HG02943 (cell line): ENCODE measurements around the gene GREM2.

Experiments
- ATAC-seq: cut with Tn5 transposase; IDR thresholded peaks from one replicate; pipeline ENCODE4 v1.9.1; 2021; ENCODE audit warnings: mild to moderate bottlenecking, low read depth, moderate library complexity; ENCODE audit not compliant: unreplicated experiment

Gene GREM2

DNA sequence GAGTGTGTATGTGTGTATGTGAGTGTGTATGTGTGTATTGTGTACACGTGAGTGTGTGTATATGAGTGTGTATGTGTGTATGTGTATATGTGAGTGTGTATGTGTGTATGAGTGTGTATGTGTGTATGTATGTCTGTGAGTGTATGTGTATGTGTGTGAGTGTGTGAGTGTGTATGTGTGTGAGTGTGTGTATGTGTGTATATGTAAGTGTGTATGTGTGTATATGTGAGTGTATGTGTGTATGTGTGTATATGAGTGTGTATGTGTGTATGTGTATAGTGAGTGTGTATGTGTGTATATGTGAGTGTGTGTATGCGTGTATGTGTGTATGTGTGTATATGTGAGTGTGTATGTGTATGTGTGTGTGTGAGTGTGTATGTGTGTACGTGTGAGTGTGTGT is 49.2 kb downstream of the GREM2 start:
- no peak for ATAC-seq

DNA sequence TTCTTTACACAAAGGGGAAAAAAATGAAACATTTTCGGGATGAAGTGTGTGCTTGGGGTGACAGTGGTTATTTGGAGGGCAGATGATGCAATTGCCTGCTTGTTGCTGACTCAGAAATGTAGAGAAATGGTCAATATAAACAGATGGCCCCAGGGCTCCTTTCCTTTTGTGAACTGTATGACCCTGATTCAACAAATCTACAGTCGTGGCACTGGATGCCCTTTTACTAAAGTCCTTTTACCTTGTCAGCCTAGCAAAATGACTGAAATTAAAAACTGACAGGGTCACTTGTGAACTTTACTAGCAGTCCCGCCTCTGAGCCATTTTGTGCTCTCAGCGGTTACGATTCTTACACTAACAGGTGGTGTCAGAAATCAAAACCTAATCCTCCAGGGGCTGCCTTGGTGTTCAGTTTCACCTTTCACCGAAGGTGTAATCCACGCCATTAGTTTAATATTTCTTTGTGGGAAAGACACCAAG is 49.8 kb downstream of the GREM2 start:
- no peak for ATAC-seq

DNA sequence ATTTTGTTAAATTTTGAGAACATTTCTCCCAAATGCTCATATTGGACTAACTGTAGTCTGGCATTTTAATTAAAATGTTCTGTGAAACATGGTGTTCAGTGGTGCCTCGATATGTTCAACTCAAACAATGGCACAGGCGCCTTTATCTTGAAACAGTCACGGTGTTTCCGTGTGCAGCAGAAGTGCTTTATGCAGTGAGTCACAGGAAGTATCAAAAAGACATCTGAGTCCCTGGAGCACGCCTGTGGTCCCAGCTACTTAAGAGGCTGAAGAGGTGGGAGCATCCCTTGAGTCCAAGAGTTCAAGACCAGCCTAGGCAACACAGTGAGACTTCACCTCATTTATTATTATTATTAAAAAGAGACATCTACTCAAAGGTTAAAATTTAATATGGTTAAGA is 52.2 kb downstream of the GREM2 start:
- ATAC-seq, result no peak

DNA sequence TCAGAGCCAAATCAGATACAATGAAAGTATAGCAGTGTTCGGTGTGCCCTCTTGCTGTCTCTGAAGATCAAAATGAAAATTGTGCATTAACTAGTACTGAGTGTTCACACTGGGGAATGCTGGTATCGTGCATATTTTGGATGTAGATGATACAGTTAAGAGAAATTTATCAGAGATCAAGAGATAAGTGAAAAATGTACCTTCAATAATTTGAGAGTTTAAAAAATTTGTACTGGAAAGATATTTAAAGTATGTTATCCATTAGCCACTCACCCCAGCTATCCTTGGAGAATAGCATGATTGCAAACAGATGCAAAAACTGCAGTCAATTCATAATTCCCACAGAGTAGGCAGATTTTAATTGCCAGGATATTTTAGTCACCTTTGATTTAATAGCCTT is 56.4 kb downstream of the GREM2 start:
- ATAC-seq, result no peak

DNA sequence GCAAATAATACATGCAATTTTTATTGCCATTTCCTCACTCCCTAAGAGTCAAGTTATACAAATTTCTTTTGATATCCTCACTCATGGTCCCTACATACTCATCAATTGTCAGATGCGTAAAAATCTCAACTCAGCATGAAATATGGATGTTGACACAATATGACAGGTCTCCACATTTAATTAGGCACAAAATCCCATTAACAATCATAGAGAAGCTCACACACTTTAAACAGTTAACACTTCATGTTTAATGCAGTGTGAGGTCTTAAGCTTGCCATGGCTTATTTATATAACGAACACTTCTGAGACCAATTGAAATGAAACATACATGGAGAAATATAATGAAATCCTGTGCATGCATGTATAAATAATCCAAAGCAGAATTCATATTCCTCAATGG is 58.6 kb downstream of the GREM2 start:
- no peak for ATAC-seq

DNA sequence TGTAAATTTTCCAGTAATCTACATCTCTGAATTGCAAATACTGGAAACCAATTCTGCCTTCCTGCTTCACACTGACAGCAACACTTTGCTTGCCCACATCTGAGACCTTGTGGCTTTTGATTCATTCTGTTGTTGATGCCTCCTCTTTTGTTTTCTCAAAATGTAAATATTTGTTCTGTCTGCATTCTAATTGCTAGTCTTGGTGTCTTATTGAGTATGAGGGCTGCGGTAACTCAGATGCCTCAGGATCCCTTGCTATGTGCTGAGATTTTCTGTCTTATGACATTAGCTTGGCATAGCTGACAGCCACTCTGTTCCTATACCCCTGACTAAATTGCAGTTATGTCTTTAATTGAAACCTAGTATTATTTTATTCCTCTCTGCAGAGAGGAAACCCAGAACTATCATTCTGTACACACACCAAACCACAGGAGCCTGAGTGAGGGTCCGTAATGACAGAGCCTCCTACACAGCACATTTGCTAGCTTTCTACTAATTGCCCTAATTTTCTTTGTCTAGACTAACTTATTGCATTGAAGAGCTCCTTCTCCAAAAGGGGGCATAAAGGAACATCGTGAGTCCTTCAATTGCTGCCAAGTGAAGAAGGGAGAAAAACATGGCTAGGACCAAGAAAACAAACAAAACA is 72.1 kb downstream of the GREM2 start:
- ATAC-seq, result no peak

DNA sequence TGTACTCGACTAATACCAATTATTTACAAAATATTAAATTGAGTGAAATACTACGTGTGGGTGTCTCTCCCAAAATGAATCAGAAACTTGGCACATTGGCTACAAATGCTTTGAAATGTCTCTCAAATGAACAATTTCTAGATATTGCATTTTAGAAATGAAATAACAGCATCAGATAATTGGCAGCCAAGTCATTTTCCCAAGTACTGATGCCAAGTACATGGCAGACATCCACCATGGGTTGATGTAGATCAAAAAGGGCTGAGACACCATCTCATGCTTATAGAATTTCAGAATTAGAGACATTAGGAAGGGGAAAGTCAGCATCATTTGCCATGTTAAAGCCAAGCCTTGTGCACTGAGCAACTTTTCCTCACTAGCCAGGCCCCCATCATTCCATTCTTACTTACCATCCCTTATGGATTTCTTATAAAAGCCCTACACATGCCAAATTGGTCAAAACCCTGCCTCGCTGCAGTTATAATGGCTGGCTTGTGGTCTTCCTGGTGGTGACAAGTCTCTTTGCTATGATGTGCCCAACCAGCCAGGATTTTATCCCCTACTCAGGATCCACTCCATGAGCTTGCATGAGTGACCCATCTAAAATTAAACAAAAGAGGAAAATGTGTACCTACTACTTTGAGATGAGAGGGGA is 73.1 kb downstream of the GREM2 start:
- ATAC-seq, result no peak

DNA sequence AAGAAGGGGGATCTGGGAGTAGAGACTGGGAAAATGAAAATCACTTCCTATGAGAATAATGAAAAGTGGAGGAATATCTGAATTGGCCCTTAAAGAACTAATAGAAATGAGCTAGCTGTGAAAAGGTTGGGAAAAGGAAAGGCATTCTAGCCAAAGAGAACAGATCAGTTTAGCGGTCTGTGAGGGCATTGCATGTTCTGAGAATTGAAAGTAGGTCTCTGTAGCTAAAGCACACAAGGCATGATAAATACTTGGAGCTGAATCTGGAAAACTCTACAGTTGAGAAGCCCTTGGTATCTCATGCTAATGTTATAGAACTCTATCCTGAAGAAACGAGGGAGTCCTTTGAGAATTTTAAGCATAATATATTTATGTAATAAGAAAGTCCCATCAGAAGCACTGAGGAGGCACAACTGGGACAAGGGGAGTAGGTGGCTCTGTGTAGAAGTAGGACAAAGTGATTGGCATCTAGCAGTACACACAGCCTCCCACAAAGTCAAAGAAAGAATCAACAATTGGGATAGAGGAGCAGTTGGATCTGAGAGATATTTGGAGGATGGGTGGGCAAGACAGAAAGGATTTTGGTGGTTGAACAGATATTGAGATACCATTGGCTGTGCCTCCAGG is 78.7 kb downstream of the GREM2 start:
- no peak for ATAC-seq

DNA sequence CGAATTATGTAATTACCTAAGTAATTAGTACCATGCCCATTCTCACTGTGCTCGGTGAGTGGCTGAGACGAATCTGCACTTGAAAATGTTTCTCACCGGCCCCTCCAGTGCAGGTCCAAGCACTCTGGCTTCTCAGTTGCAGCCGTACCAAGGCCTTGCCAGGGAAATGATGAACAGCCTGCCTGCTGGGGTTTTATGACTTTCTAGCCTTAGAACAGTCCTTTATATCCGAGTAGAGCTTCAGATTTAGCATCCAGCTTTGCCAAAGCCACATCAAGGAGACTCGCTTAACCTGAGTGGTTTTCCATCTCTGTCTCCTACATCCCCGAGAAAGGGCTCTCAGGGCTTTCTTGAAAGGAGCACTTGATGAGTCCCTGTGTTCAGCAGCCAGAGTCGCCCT is 83.4 kb downstream of the GREM2 start:
- no peak for ATAC-seq

DNA sequence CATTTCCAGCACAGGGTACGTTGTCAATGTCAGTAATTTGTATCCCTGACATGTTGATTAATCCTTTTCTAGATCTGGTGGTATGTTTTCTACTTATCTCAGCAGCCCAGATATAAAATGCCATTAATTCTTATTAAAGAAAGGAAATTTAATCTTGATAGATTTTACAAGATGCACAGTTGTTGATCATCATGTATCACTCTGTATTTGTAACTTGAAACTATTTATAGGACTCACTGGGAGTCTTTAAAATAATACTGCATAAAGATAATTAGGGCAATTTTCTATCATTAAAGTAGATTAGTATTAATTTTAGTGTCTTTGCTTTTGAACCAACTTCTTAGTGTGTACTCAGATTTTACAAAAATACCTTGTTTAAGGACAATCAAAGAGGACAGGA is 84.9 kb downstream of the GREM2 start:
- ATAC-seq, result no peak

DNA sequence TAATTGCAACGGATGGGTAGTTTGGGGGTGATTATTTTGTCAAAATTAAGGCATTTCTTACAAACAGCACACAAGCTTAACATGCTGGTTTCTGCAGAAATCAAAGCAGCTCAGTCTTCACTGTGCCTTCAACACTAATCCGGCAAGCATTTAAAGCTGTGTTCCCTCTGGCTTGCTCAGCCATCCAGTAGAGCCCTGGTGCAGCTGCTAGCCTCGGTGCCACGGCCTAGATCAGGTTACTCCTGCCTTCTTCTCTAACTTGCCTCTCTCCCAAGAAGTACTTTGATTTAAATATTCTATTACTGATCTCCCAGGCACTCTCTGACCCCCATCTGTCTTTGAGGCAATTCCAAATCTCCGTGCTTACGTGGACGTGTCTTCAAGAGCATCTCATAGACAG is 85.6 kb downstream of the GREM2 start:
- ATAC-seq, result no peak

DNA sequence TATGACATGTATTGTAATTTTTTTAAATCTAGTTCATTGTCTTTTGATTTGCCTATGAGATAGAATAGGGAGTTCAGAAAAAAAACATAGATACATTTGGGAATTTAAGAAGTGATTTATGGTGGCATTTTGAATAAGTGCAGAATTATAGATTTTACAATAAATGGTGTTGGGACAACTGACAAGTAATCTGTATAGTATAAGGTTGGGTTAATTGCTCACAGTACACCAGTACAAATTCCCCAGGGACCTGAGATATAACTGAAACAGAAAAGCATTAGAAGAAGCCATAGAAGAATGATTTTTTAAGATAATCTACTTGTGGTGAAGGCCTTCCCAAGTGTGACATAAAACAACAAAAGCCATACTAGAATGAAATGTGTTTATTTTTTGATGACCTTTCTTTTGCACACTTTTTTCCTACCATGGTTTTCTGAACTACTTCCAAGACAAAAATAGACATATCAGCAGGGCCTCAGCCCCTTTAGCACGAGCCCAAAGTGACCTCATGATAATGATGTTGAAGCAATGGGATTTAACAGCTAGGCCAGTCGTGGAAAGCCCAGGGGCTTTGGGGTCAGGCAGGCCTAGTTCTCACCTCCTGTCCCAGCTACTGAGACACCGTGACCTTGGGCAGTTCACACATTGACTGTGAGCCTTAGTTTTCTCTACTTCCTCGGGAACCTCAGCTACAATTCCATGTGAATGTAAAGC is 87.4 kb downstream of the GREM2 start:
- no peak for ATAC-seq

DNA sequence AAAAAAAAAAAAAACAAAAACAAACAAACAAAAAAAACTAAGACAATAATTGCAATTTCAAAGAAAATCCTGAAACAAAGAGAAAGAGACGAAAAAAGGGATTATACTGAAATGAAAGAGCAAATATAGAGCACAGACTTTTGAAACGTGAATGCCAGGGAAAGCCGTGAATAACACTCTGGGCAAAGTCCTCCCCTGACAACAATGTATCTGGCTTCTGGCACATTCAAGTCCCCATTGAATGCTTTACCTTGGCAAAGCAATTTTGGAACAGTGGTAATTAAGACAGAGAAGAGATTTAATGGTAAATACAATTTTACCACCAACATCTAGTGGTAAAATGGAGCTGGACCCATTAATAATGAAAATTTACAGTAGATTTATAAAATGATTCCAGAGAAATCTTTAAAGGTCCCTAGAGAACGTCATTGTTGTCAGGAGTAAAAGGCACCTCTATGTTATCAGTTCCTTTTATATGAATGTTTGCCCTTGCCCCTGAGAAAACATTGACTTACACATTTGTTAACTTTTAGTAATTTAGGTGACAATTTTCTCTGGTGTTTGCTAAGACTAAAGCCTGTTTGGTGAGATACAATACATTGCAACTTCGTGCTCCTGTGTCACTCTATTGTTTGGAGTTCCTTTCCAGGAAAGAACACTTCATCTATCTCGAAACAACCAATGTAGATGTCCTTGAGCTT is 89.7 kb downstream of the GREM2 start:
- ATAC-seq, result no peak

DNA sequence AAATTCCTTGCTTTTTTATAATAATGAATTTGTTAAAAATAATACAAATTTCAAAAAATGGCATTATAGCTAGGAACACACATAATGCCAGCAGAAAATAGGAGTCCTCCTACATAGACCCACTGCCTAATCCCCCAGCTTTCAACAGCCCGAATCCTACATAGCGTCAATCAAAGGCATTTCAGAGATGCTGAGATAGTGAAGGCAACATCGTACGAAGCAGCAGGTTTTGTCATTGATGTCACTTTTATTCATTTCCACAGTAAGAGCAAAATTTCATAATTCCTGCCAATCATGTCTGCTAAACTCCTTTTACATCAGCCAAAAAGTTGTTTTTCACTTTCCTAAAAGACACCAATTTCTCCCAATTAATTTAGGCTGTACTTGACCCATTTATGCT is 94.1 kb downstream of the GREM2 start:
- no peak for ATAC-seq

DNA sequence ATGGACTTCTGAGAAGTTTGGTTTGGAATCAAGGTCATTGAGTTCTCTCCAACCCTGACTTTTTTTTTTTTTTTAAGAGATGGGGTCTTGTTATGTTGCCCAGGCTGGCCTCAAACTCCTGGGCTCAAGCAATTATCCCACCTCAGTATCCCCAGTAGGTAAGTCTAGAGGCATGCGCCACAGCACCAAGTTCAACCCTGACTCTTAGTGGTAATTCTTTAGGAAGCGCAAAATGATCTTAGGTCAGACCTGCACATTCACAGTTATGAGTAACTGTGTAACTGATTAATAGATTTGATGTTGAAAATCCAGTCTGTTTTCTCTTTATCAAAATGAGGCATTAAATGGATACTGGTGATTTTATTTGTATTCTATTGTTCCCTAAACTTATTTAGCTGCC is 95.9 kb downstream of the GREM2 start:
- ATAC-seq, result no peak

DNA sequence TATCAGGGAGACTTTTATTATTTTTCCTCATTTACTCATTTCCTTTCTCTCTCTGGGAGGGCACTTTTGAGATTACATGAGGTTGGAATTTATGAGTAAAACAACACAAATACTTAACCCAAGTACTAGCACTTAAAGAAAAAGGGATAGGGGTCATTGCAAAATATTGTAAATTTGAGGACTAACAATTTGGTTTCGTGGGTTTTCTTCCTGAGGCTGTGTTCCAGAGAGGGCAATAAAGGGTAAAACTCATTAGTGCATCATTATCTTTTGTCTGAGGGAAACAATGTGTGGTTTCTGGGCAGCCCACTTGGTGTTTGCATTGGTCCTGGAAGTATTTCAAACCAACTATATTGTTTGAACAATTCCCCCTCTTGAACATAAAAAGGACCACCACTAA is 96.5 kb downstream of the GREM2 start:
- no peak for ATAC-seq

DNA sequence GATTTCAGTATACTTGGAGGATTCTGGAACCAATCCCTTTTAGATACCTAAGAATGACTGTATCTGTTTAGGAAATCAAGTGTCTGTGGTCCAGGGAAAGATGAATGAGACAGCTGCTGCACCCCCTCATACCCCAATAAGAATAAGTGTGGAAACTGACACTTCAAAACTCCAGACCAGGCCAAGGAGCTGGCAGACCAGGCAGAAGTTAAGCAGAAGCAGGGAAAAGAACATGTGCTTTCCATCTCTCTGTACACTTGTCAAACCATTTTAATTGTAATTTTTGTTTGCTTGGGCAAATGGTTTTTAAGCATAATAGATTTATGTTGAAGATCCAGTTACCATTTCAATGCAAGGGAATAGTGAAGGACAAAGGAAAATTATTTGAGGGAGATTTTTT is 100.2 kb downstream of the GREM2 start:
- ATAC-seq, result no peak

DNA sequence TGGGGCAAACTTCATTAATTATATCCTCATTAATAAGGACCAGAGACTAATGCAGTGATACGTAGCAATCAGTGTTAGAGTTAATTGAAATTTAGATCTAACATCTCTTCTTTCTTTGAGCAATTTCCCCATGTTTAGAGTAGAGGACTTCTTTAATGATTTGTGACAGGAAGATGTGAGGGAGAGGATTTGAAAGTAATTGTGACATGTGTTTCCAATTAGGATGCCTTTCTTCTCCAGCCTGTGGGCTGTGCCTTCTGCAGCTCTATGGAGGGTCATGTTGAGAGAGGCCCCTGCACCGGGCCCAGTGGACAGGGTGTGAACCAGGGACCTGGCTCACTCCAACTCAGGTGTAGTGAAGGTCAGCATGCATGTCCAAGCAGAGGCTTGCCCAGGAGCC is 103.0 kb downstream of the GREM2 start:
- no peak for ATAC-seq

DNA sequence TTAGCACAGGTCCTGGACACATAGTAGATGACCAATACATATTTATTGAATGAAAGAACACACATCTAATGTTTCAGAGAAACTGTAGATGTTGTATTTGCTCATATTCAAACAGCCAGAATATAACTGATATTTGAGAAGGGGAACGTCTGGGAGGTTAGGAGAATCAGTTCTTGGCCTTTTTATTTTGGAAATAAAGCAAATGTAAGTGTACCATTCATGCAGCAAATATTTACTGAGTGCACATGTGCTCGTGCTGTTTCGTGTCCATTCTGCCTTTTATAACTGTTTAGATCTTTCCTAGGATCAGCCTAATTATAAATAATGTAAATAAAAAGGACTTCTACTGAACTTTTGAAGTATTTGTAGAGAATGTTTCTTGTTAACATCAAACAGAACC is 103.8 kb downstream of the GREM2 start:
- no peak for ATAC-seq

DNA sequence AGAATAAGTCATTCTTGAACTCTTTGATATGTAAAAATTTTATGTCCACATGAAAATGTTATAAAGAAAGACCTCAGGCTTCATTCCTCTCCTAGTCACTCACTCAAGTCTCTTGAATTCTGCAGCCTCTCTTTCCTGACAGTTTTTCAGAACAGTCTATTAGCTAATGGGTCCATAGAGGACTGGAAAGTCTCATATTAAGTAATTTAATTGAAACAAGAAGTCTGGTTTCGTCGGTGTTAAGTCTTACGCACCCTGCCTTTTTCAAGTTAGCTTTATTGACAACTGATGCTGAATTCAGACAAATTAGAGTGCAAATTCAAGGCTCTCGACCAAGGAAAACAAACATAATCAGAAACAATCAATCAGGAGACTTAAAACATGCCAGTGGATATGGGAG is 105.8 kb downstream of the GREM2 start:
- no peak for ATAC-seq

DNA sequence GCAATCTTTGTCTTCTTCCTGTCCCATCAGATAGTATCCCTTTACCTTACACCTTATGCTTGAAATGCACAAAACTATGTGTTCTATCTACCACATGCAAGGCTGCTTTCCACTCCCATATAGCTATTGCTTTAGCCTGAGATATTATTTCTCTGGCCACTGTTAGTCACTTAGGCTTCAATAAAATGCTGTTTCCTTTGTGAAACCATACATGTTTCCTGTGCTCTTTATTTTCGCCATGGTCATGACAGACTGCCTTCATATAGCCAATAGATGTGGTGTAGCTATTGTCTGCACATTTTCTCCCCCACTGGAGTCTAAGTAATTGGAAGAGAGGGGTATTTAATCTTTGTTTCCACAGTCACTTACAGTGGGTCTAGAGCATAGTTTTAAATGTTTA is 108.4 kb downstream of the GREM2 start:
- no peak for ATAC-seq
